GM19455 (cell line): ENCODE measurements around the gene ZNF398.
A peak's percentile ranks its signal among the peaks of the same experiment; 100 is the strongest.

ENCODE experiments used
- ATAC-seq: cut with Tn5 transposase; IDR thresholded peaks from one replicate; pipeline ENCODE4 v1.9.1; 2021; ENCODE audit not compliant: unreplicated experiment

ZNF398 gene

GRCh38 chr7:149195180-149196150, 48.2 kb downstream of the ZNF398 start, which contains the start of gene ZNF282:
TSS of gene ZNF282 (plus strand) at chr7:149195546. CDS start at chr7:149195590, 44 bp downstream.
- ATAC-seq = peak; percentile 91

GRCh38 chr7:149196151-149196704, 49.0 kb downstream of the ZNF398 start:
- ATAC-seq = peak; percentile 20

GRCh38 chr7:149196705-149197171, 49.5 kb downstream of the ZNF398 start:
- ATAC-seq = peak; percentile 6

- no peak for ATAC-seq
Observed at GRCh38 chr7:149197675-149198074, 50.4 kb downstream of the ZNF398 start.

- ATAC-seq = no peak
Observed at GRCh38 chr7:149198161-149198816, 51.0 kb downstream of the ZNF398 start.

- no peak for ATAC-seq
Observed at GRCh38 chr7:149199234-149199995, 52.2 kb downstream of the ZNF398 start.

- ATAC-seq = no peak
Observed at GRCh38 chr7:149202831-149203231, 55.6 kb downstream of the ZNF398 start.

- no peak for ATAC-seq
Observed at GRCh38 chr7:149205690-149206381, 58.6 kb downstream of the ZNF398 start.

- no peak for ATAC-seq
Observed at GRCh38 chr7:149207324-149208035, 60.2 kb downstream of the ZNF398 start.

- ATAC-seq = peak; percentile 63
Observed at GRCh38 chr7:149209518-149210269, 62.4 kb downstream of the ZNF398 start.

- no peak for ATAC-seq
Observed at GRCh38 chr7:149210551-149210950, 63.3 kb downstream of the ZNF398 start.

GRCh38 chr7:149214020-149214720, 66.9 kb downstream of the ZNF398 start:
- no peak for ATAC-seq

- no peak for ATAC-seq
Observed at GRCh38 chr7:149216402-149216801, 69.1 kb downstream of the ZNF398 start.

- no peak for ATAC-seq
Observed at GRCh38 chr7:149217570-149217969, 70.3 kb downstream of the ZNF398 start.

- ATAC-seq = no peak
Observed at GRCh38 chr7:149218469-149219420, 71.5 kb downstream of the ZNF398 start.

- no peak for ATAC-seq
Observed at GRCh38 chr7:149220534-149220933, 73.3 kb downstream of the ZNF398 start.

GRCh38 chr7:149223176-149223575, 75.9 kb downstream of the ZNF398 start:
- no peak for ATAC-seq
